A673 (cell line): Measurements from ENCODE around the gene RBP3.

Source experiments
- EZH2 ChIP-seq: fragments of 200-600 bp; sonication (generic); IDR thresholded peaks from 2 replicates; pipeline ENCODE4 v1.6.1; 2017; ENCODE audit warnings: borderline replicate concordance, low read depth, mild to moderate bottlenecking, mixed read lengths, antibody characterized with exemption, low read length; ENCODE audit not compliant: poor library complexity, severe bottlenecking
- TF ChIP-seq, protein P1 (sequence below): fragments of 300-800, 200-600 bp; sonication (generic); conservative IDR thresholded peaks from 2 replicates; pipeline ENCODE4 v1.5.1; 2017; ENCODE audit warnings: low read depth, mild to moderate bottlenecking, antibody characterized with exemption, low read length, moderate library complexity, mixed read lengths

GRCh38 chr10:47332371-47332770 lies 15.8 kb upstream of the RBP3 start:
- TF ChIP-seq, protein P1, sequence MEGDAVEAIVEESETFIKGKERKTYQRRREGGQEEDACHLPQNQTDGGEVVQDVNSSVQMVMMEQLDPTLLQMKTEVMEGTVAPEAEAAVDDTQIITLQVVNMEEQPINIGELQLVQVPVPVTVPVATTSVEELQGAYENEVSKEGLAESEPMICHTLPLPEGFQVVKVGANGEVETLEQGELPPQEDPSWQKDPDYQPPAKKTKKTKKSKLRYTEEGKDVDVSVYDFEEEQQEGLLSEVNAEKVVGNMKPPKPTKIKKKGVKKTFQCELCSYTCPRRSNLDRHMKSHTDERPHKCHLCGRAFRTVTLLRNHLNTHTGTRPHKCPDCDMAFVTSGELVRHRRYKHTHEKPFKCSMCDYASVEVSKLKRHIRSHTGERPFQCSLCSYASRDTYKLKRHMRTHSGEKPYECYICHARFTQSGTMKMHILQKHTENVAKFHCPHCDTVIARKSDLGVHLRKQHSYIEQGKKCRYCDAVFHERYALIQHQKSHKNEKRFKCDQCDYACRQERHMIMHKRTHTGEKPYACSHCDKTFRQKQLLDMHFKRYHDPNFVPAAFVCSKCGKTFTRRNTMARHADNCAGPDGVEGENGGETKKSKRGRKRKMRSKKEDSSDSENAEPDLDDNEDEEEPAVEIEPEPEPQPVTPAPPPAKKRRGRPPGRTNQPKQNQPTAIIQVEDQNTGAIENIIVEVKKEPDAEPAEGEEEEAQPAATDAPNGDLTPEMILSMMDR: no peak
- TF ChIP-seq EZH2: no peak
